Endometrial microvascular endothelial cells (primary cell): ENCODE measurements around the gene RAB3C. TPM values are rescaled to one million over a fixed set of nuclear protein-coding genes. Genes with fewer than 3 reads are reported as not detected.

Experiments
- in situ Hi-C: cut with HindIII; loops from 2 replicates; pipeline ENCODE4 v1.10.0; 2017; ENCODE audit warnings: low sequenced_read_pairs, low pct_unique_long_range_greater_than_20kb; ENCODE audit errors: inconsistent ontology term
- total RNA-seq: library from RNA; depleted of rRNA; stranded (reverse); fragments of >200 nt; gene quantifications from one replicate; pipeline ENCODE4 v1.2.3, GENCODE V29; 2015; ENCODE audit errors: inconsistent ontology term

Gene RAB3C
- total RNA-seq, 1 donor from 2014 or later, result not detected

GRCh38 chr5:58793888-58794657, 211.2 kb downstream of the RAB3C start:
- in situ Hi-C loops, result no loop called here

- in situ Hi-C loops, result no loop called here
Observed at GRCh38 chr5:58794875-58795274, 212.0 kb downstream of the RAB3C start.

- in situ Hi-C loops, result no loop called here
Observed at GRCh38 chr5:58795327-58795726, 212.5 kb downstream of the RAB3C start.

GRCh38 chr5:58797021-58797420, 214.1 kb downstream of the RAB3C start:
- in situ Hi-C loops, result no loop called here

- in situ Hi-C loops, result no loop called here
Observed at GRCh38 chr5:58800356-58800755, 217.5 kb downstream of the RAB3C start.

- in situ Hi-C loops, result no loop called here
Observed at GRCh38 chr5:58800861-58801540, 218.1 kb downstream of the RAB3C start.

GRCh38 chr5:58803056-58803455, 220.2 kb downstream of the RAB3C start:
- in situ Hi-C loops, result no loop called here

GRCh38 chr5:58804291-58804690, 221.4 kb downstream of the RAB3C start:
- in situ Hi-C loops, result no loop called here

- in situ Hi-C loops, result no loop called here
Observed at GRCh38 chr5:58810086-58810485, 227.2 kb downstream of the RAB3C start.

GRCh38 chr5:58813855-58814254, 231.0 kb downstream of the RAB3C start:
- in situ Hi-C loops, result no loop called here

- in situ Hi-C loops, result no loop called here
Observed at GRCh38 chr5:58816181-58816731, 233.4 kb downstream of the RAB3C start.

- in situ Hi-C loops, result no loop called here
Observed at GRCh38 chr5:58818465-58818864, 235.6 kb downstream of the RAB3C start.

- in situ Hi-C loops, result no loop called here
Observed at GRCh38 chr5:58825441-58825840, 242.6 kb downstream of the RAB3C start.

GRCh38 chr5:58825899-58826298, 243.0 kb downstream of the RAB3C start:
- in situ Hi-C loops, result no loop called here

- in situ Hi-C loops, result no loop called here
Observed at GRCh38 chr5:58827463-58827862, 244.6 kb downstream of the RAB3C start.

GRCh38 chr5:58828258-58828657, 245.4 kb downstream of the RAB3C start:
- in situ Hi-C loops, result no loop called here

- in situ Hi-C loops, result no loop called here
Observed at GRCh38 chr5:58834242-58835225, 251.7 kb downstream of the RAB3C start.

GRCh38 chr5:58836351-58836750, 253.5 kb downstream of the RAB3C start:
- in situ Hi-C loops, result no loop called here

GRCh38 chr5:58838729-58839128, 255.9 kb downstream of the RAB3C start:
- in situ Hi-C loops, result no loop called here
